GM12872 (cell line): ENCODE results near the gene CSF2RB.

ENCODE experiments used
- TF ChIP-seq, protein P1 (sequence below): IDR thresholded peaks from 3 replicates; pipeline ENCODE4 v1.5.1; 2011; ENCODE audit warnings: low read depth, mild to moderate bottlenecking, low read length, moderate library complexity; ENCODE audit not compliant: insufficient read depth

Gene CSF2RB

DNA sequence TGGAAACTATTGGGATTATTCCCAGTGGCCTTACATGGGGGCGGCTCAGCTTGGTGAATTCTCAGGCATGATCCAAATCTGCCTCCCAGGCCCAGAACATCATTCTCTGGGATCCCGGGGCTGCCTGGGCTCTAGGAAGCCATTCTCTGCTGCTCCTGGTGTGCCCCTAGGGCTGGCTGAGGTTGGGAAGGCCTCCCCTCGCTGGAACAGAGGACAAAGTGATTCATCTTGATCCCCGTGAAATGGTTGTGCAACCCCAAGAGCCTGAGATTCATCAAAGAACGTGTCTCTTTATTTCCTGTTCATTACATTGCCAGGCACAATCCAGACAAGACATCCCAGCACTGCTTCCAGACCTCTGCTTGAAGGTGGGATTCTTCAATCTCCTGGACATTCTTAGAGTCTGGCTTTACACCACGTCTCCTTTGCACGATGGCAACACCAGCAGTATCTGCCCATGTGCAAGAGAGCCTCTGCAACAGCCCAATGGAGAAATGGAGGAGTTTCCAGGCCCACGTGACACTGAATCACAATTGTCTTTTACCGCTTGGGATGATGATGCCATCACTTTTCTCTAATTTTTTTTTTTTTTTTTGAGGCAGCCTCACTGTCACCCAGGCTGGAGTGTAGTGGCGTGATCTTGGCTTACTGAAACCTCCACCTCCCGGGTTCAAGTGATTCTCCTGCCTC, 53.6 kb downstream of the CSF2RB start:
- TF ChIP-seq, protein P1, sequence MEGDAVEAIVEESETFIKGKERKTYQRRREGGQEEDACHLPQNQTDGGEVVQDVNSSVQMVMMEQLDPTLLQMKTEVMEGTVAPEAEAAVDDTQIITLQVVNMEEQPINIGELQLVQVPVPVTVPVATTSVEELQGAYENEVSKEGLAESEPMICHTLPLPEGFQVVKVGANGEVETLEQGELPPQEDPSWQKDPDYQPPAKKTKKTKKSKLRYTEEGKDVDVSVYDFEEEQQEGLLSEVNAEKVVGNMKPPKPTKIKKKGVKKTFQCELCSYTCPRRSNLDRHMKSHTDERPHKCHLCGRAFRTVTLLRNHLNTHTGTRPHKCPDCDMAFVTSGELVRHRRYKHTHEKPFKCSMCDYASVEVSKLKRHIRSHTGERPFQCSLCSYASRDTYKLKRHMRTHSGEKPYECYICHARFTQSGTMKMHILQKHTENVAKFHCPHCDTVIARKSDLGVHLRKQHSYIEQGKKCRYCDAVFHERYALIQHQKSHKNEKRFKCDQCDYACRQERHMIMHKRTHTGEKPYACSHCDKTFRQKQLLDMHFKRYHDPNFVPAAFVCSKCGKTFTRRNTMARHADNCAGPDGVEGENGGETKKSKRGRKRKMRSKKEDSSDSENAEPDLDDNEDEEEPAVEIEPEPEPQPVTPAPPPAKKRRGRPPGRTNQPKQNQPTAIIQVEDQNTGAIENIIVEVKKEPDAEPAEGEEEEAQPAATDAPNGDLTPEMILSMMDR = no peak

DNA sequence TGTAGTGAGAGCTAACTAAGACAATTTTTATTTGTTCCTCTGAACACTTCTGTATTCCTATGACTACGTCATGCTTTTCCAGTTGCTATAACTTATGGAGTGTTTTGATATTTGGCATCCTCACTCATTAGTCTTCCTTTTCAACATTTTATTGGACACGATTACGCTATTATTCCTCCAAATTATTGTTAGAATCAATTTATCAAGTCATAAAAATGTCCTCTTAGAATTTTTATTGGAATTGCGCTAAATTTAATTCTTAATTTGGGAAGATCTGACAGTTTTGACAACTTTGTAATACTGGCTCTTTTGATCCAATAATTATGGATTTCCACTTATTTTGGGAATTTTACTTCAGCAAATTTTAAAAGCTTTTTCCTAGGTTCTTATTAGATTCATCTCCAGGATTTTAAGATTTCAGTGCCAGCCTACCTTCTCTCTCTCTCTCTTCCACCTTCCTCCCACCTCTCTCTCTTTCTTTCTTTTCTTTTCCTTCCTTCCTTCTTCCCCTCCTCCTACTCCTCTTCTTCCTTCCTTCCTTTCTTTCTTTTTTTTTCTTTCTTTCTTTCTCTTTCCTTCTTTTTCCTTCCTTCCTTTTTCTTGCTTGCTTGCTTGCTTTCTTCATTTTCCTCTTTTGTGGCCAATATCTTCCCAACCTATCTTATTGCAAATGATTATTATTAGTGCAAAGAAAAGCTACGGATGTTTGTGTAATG, 55.0 kb downstream of the CSF2RB start:
- TF ChIP-seq, protein P1 = no peak

DNA sequence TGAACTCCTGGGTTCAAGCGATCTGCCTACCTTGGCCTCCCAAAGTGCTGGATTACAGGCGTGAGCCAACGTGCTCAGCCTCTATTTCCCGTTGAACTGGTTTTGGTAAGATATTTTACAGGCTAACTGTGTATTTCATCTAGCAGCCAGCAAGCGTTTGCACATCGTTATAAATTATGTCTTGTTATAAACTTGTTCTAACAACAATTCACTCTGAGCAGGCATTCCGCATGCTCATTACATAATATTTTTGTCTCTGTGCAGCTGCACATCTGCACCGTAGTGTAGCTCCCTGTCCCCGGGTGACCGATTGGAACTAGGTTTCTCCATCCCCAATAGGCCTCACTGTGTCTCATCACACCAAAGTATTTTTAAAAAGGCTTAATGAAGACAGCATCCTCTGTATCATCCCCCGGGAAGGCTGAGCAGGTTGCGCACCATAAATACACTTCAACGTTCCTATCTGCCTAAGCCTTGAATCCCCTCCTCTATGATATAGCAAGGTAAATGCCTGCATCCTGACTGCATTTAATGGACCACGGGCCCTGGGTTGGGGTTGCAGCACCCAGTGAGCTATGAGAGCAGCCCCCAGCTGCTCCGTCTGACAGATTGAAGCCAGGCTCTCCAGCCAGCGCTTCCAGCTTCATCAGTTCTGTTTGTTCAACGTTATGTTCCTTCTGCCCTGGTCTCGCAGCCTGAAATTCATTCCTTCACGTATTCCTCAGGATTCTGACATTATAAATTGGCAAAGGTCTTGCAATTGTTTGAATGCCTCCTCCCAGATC, 58.1 kb downstream of the CSF2RB start:
- TF ChIP-seq, protein P1 = no peak

DNA sequence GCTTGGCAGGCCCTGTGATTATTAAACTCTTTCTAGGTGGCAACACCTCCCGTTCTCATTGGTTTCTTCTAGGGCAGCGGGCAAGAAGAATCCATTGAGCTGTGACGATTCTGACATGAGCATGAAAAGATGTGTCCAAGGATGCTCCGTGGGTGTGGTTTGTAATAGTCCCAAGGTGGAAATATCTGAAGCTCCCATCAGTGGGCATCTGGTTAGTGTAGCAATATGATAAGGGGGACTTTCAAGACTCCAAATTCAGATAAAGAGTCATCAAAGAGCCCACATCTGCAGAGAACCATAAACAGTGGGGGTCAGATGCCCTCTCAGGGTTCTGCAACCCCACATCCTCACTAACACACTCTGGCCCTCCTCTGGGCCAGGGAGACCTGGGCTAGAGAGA, 63.2 kb downstream of the CSF2RB start:
- TF ChIP-seq, protein P1 = no peak

DNA sequence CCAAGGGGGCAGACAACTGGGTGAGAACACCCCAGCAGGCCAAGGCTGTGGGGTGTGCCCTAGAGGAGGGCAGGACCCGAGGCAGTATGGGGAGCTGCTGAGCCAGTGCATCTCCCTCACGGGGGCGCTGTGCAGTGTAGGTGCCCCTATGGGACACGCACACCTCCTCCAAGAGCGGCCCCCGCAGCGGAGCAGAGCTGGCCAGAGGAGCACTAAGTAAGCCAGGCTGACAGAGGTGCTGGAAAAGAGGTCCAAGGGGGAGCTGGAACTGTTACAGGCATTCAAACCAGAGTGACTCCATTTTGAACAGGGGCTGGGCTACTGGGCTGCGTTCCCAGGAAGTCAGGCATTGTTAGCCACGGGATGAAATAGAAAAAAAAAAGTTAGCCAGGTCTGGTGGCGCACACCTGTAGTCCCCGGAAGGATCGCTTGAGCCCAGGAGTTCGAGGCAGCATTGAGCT, 64.0 kb downstream of the CSF2RB start:
- TF ChIP-seq, protein P1 = peak; percentile 81

DNA sequence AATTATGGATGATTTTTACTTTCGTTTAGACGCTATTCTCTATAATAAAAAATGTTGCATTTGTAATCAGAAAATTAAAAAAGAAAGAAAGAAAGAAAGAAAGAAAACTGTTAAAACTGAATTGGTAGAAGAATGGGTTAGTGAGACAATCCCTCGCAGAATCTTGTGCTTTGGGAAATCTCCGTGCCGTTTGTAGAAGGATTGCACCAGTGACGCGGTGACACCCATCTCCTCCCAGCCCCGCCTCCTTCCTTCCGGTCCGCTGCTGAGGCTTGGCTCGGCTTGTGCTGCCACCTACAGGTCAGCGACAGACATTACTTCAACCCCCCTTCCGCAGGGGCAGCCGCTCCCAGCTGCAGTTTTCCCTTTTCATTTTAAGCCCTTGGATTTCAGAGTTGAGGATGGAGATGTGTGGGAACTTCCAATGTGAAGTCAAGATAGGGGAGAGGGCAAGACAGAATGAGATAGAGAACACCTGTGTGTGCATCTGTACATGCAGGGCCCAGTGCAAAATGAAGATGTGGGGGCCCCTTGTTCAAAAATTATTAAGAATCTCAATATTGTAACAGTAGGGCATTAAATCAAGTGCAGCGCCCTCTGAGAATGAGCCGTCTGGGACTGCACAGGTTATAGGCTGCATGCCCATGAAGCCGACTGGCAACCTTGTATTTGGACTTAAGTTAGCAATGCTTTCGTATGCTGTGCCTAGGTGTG, 64.7 kb downstream of the CSF2RB start:
- TF ChIP-seq, protein P1 = peak; percentile 89
